GM10266 (cell line): ENCODE measurements around the gene IRF1.
"Not testable (repeated sequence)": the region's sequence is repeated elsewhere in the genome, so short reads cannot be mapped to it uniquely, and the experiment has no call there.

ENCODE experiments used
- DNase-seq: peaks from one replicate; pipeline ENCODE4 v3.0.0; 2012; ENCODE audit errors: extremely low spot score
- CTCF ChIP-seq: IDR thresholded peaks from 2 replicates; pipeline ENCODE4 v1.5.1; 2012; ENCODE audit warnings: mild to moderate bottlenecking, low read depth; ENCODE audit not compliant: control insufficient read depth, insufficient read depth; ENCODE audit errors: missing control alignments

IRF1 gene

GRCh38 chr5:132444061-132444460 is 46.5 kb downstream of the IRF1 start:
- no peak for TF ChIP-seq CTCF
- DNase-seq, result no peak

DNA sequence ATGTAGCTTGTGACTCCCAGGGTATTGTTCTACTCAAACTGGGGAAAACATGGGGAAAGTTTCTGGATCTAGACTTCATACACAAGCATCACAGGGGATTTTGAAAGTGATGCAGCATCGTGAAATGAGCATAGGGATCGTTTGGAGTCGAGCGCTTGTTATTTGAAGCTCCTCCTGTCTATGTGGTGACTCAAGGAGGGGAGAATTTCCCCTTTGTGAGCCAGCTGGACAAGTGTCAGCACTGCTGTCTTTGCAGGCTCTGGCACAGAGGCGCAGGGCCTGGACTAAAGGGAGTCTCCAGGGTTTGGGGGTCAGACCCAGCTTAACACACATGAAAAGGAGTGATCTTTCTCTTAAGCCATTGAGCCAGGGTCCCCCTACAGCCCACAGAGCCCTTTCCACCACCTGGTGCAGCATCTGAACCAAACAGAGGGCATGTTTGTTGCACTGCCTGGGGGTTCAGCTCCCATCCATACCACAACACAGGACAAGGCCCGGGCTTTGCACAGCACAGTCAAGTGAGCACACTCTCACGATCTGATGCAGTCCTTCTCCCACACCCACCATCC is 51.0 kb downstream of the IRF1 start:
- no peak for TF ChIP-seq CTCF
- no peak for DNase-seq

- no peak for DNase-seq
- TF ChIP-seq CTCF, result no peak
These were observed 51.7 kb downstream of the IRF1 start for GRCh38 chr5:132438917-132439316.

DNA sequence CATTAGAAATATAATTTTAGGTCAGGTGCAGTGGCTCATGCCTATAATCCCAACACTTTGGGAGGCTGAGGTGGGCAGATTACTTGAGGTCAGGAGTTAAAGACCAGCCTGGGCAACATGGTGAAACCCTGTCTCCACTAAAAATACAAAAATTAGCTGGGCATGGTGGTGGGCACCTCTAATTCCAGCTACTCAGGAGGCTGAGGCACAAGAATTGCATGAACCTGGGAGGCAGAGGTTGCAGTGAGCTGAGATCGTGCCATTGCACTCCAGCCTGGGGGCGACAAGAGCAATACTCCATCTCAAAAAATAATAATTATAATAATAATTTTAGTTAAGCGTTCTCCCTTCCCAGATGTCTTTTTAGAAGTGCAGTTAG is 52.3 kb downstream of the IRF1 start:
- DNase-seq, result not testable (repeated sequence)

DNA sequence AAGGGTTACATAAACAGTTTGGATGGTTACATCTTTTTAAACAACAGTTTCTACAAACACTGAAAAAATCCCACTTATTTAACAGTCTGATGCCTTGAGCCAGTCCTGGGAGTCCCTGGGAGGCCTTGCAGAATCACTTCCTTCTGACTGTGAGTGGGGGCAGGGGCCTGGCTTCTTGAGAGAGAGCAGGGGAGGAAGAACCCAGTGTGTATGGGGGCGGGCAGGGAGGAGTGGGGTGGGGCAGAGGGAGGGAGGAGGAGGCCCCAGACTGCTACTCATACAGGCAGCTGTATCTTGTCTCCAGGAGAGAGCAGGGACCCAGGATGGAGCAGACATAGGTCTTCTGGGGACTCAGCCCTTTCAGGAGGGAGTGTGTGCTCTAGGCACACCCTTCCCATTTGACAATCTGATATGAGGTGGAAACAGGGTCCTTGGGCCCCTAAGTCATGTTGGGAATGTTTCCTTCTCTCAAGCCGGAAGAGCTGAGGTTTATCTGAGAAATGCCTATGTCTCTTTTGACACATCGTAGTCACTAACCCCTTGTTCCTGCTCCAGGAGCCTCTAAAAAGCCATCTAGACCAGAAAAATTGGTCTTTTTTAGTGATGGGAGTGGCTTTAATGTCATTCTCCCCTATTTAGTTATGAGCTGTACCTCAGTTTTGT is 52.8 kb downstream of the IRF1 start:
- no peak for TF ChIP-seq CTCF
- peak; percentile 75 for DNase-seq

GRCh38 chr5:132436936-132437335 is 53.6 kb downstream of the IRF1 start:
- DNase-seq, result no peak
- TF ChIP-seq CTCF, result no peak

DNA sequence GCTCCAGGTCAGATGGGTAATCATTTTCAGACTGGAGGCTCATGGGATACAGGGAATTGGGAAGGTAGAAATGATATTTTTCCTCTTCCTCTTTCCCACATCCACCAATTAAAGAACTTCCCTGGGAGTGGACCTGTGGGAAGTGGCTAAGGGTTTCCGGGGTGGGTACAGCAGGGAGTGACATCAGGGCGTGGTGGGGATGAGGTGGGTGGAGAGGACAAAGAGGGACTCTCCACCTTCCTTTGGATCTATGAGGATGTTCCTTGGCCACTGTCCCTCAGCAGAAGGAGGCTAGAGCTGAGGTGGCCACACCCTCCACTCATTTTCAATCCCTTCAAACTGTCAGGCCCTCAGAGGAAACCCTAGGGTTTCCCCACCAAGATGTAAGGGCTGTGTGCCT is 54.7 kb downstream of the IRF1 start:
- DNase-seq, result no peak
- no peak for TF ChIP-seq CTCF

DNA sequence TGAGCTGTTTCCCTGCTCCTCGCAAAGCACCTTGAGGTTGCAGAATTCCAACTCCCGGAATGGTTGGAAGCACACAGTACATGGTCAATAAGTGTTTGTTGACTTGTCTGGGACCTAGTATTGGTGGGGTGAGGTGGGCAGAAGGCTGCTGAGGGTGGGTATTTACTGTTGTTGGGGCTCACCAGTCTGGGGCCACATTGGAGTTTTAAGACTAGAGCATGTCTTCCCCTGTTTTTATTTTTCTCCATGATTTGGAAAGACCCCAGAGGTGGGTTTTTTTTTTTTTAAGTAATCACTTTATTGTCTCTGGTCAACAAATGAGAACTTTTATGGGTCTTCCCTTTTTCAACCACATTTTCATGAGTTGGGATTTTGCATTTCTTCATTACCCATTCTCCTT is 55.1 kb downstream of the IRF1 start:
- no peak for TF ChIP-seq CTCF

More for the DNA sequence above, 55.1 kb downstream of the IRF1 start:
- no peak for DNase-seq
